OCI-LY7 (cell line): Measurements from ENCODE around the gene HLCS. TPM values are rescaled to one million over a fixed set of nuclear protein-coding genes. Genes with fewer than 3 reads are reported as not detected.

ENCODE experiments used
- BruUV-seq: library from RNA; stranded (reverse); fragments of 400-500 nt; replicated peaks from 2 replicates; lab custom pipeline; 2021; lab: Mats Ljungman, UMichigan
- CTCF ChIA-PET: fragments of 300-600 bp; sonication (Branson Sonifier 250); formaldehyde crosslinking; loops from one replicate; lab custom pipeline; 2022; ENCODE audit warnings: antibody characterized with exemption; ENCODE audit not compliant: unreplicated experiment; lab: Charles Lee
- POLR2A ChIA-PET: fragments of 300-600 bp; sonication (Branson Sonifier 250); formaldehyde crosslinking; loops from one replicate; lab custom pipeline; 2022; ENCODE audit warnings: antibody characterized with exemption; lab: Charles Lee
- DNase-seq: peaks from one replicate; pipeline ENCODE4 v3.0.0-alpha.2; 2015; ENCODE audit warnings: low spot score
- H2AFZ ChIP-seq: fragments of 200-600 bp; sonication (generic), shearing (Covaris generic); 2 replicates; pipeline ENCODE4 v1.6.1; 2014; ENCODE audit warnings: mild to moderate bottlenecking, antibody characterized with exemption, low read length, moderate library complexity
- H3K27ac ChIP-seq: fragments of 200-600 bp; sonication (generic); 2 replicates; pipeline ENCODE4 v1.5.1; 2014; ENCODE audit warnings: mixed run types, low read depth, mild to moderate bottlenecking, moderate library complexity, low read length, inconsistent platforms; ENCODE audit not compliant: poor library complexity, severe bottlenecking
- H3K36me3 ChIP-seq: fragments of 200-600 bp; sonication (generic); 2 replicates; pipeline ENCODE4 v1.6.1; 2014; ENCODE audit warnings: mild to moderate bottlenecking, antibody characterized with exemption, low read length, moderate library complexity, mixed read lengths; ENCODE audit not compliant: insufficient read depth
- H3K4me1 ChIP-seq: fragments of 200-600 bp; sonication (generic); 2 replicates; pipeline ENCODE4 v1.5.1; 2014; ENCODE audit warnings: mild to moderate bottlenecking, low read length; ENCODE audit not compliant: insufficient read depth, poor library complexity, severe bottlenecking
- H3K4me2 ChIP-seq: fragments of 200-600 bp; sonication (generic); 2 replicates; pipeline ENCODE4 v1.6.1; 2014; ENCODE audit warnings: mild to moderate bottlenecking, low read length
- H3K4me3 ChIP-seq: fragments of 200-600 bp; sonication (generic); 2 replicates; pipeline ENCODE4 v1.5.1; 2014; ENCODE audit warnings: mild to moderate bottlenecking, low read depth, low read length; ENCODE audit not compliant: poor library complexity, severe bottlenecking
- H3K79me2 ChIP-seq: fragments of 200-600 bp; sonication (generic); 2 replicates; pipeline ENCODE4 v1.6.1; 2016; ENCODE audit warnings: low read depth, mild to moderate bottlenecking, low read length, moderate library complexity, mixed read lengths; ENCODE audit not compliant: insufficient read depth
- H3K9me2 ChIP-seq: fragments of 200-600 bp; sonication (generic); 2 replicates; pipeline ENCODE4 v1.6.1; 2016; ENCODE audit warnings: mild to moderate bottlenecking, low read length, mixed read lengths; ENCODE audit not compliant: insufficient read depth
- H3K9me3 ChIP-seq: fragments of 200-600 bp; sonication (generic); 2 replicates; pipeline ENCODE4 v1.6.1; 2014; ENCODE audit warnings: mild to moderate bottlenecking, mixed run types, low read length, mixed read lengths
- H4K20me1 ChIP-seq: fragments of 200-600 bp; sonication (generic); 2 replicates; pipeline ENCODE4 v1.6.1; 2014; ENCODE audit warnings: mild to moderate bottlenecking, antibody characterized with exemption, low read length, moderate library complexity, mixed read lengths; ENCODE audit not compliant: insufficient read depth
- EZH2phosphoT487 ChIP-seq: fragments of 200-600 bp; sonication (generic); IDR thresholded peaks from 2 replicates; pipeline ENCODE4 v1.6.1; 2018; ENCODE audit warnings: low read depth, borderline replicate concordance, mild to moderate bottlenecking, mixed run types, antibody characterized with exemption, low read length, moderate library complexity, mixed read lengths
- intact Hi-C: fragments of 100-400 bp; cut with micrococcal nuclease; formaldehyde crosslinking; loops from one replicate; pipeline ENCODE4 v1.10.0; 2022; ENCODE audit not compliant: unreplicated experiment
- total RNA-seq, 2 experiments: library from RNA; depleted of rRNA in 1 of 2; stranded (reverse); fragments of >200 nt in 1 of 2; shearing (Covaris generic) in 1 of 2; gene quantifications; 2 replicates each; pipeline ENCODE4 v1.2.3, GENCODE V29; 2014 to 2022
- TF ChIP-seq, protein P1 (sequence below): fragments of 200-600 bp; sonication (generic); conservative IDR thresholded peaks from 2 replicates; pipeline ENCODE4 v1.5.1; 2014; ENCODE audit warnings: mild to moderate bottlenecking, antibody characterized with exemption, low read length, moderate library complexity, mixed read lengths

HLCS gene
- total RNA-seq, 2 experiments from 2014 or later: 12.0 to 20.9 TPM

DNA sequence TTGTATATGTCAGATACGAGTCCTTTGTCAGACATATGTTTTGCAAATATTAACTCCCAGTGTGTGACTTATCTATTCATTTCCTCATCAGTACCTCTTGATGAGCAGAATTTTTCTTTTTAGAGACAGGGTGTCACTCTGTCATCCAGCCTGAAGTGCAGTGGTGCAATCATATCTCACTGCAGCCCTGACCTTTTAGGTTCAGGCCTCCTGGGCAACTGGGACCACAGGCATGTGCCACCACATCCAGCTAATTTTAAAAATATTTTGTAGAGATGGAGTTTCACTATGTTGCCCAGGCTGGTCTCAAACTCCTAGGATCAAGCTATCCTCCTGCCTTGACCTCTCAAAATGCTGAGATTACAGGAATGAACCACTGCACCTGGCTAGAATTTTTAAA lies 93.0 kb downstream of the HLCS start:
- Histone ChIP-seq H3K4me3 (no peak overlapping the region), H3K9me3 (0 out of 2 replicates have a peak, but pooled peaks cover 8% of the 10 kb centered on the region), H2AFZ (no peak overlapping the region), H3K36me3 (no peaks in the 10 kb centered on the region), H3K4me2 (no peak overlapping the region), H4K20me1 (no peaks in the 10 kb centered on the region), H3K9me2 (no peaks in the 10 kb centered on the region), H3K79me2 (no peaks in the 10 kb centered on the region), H3K4me1 (no peaks in the 10 kb centered on the region), H3K27ac (no peak overlapping the region)
- DNase-seq: no peak
- POLR2A ChIA-PET: no interaction called here
- TF ChIP-seq EZH2phosphoT487: no peak
- TF ChIP-seq, protein P1, sequence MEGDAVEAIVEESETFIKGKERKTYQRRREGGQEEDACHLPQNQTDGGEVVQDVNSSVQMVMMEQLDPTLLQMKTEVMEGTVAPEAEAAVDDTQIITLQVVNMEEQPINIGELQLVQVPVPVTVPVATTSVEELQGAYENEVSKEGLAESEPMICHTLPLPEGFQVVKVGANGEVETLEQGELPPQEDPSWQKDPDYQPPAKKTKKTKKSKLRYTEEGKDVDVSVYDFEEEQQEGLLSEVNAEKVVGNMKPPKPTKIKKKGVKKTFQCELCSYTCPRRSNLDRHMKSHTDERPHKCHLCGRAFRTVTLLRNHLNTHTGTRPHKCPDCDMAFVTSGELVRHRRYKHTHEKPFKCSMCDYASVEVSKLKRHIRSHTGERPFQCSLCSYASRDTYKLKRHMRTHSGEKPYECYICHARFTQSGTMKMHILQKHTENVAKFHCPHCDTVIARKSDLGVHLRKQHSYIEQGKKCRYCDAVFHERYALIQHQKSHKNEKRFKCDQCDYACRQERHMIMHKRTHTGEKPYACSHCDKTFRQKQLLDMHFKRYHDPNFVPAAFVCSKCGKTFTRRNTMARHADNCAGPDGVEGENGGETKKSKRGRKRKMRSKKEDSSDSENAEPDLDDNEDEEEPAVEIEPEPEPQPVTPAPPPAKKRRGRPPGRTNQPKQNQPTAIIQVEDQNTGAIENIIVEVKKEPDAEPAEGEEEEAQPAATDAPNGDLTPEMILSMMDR: no peak
- CTCF ChIA-PET: no interaction called here
- BruUV-seq: no TSS peak
- intact Hi-C loops: no loop called here

DNA sequence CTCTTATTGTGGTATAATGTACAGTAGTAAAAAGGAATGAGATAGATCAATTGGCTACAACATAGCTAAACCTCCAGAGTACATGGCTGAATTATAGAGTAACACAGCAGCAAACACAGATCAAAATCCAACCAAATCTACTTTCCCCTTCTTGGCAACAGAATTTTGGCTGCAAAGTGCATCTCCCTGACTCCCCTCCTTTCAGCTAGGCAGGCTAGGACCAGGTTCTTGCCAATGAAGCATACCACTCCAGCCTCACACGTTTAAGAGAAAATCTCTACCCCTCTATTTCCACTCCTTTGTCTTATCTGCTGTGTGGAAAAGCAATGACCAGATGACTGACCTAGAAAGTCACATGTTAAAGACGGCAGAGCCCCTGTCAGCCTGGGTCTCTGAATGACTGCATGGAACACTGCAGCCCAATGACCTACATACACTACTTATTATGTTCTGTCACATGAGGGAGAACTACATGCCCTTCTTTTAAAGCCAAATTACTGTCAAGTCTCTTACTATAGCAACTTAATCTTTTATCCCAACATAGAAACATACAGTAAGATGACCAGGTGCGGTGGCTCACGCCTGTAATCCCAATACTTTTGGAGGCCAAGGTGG lies 99.1 kb downstream of the HLCS start:
- no peaks in the 10 kb centered on the region for H3K9me3 ChIP-seq
- no peak overlapping the region for H3K27ac ChIP-seq
- CTCF ChIA-PET: no interaction called here
- H3K36me3 ChIP-seq: no peaks in the 10 kb centered on the region
- peaks cover 6% of the 10 kb centered on the region for H3K4me1 ChIP-seq
- no peak for DNase-seq
- BruUV-seq: no TSS peak
- intact Hi-C loops: no loop called here
- no peaks in the 10 kb centered on the region for H3K79me2 ChIP-seq
- H3K4me2 ChIP-seq: no peak overlapping the region
- H4K20me1 ChIP-seq: no peaks in the 10 kb centered on the region
- TF ChIP-seq, protein P1: no peak
- TF ChIP-seq EZH2phosphoT487: no peak
- H2AFZ ChIP-seq: no peak overlapping the region
- POLR2A ChIA-PET: interaction anchor here (0.7 kb wide), 1 partner anchor 742 kb away, joined by 5 read pairs; no protein-coding TSS in a partner anchor
- H3K9me2 ChIP-seq: no peaks in the 10 kb centered on the region
- H3K4me3 ChIP-seq: no peak overlapping the region

DNA sequence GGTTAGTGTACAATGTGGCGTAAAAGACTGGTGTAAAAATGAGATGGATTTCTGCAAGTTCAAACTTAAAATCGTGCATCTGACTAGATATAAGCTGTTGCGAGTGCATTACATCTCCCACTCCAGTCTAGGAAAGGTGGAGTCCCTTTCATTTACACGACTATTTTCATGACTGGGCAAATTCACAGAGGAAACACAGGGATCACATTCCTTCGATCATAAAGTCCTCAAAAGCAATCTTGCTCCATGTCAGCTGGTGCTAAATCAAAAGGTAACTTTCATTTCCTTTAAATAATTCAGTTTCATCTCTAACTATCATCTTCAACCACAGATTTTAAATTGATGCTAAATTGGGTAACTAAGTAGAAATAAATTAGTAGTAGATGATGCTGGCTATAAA lies 100.0 kb downstream of the HLCS start:
- BruUV-seq: no TSS peak

More for the DNA sequence above, 100.0 kb downstream of the HLCS start:
- H3K9me3 ChIP-seq: no peaks in the 10 kb centered on the region
- H3K4me3 ChIP-seq: no peak overlapping the region
- no peak for TF ChIP-seq EZH2phosphoT487
- TF ChIP-seq, protein P1: no peak
- intact Hi-C loops: no loop called here
- no peaks in the 10 kb centered on the region for H3K36me3 ChIP-seq
- no peaks in the 10 kb centered on the region for H3K9me2 ChIP-seq
- no peak overlapping the region for H2AFZ ChIP-seq
- H3K4me1 ChIP-seq: peaks cover 6% of the 10 kb centered on the region
- H3K27ac ChIP-seq: no peak overlapping the region
- ChIA-PET CTCF (no interaction called here), POLR2A (interaction anchor here (0.7 to 1.5 kb wide), 2 partner anchors 22 to 743 kb away, joined by 5 to 6 read pairs; no protein-coding TSS in a partner anchor)
- no peaks in the 10 kb centered on the region for H3K79me2 ChIP-seq
- no peaks in the 10 kb centered on the region for H4K20me1 ChIP-seq
- DNase-seq: no peak
- no peak overlapping the region for H3K4me2 ChIP-seq
